AG09309 (cell line): ENCODE measurements around the gene AK4.

Experiments
- DNase-seq: peaks from one replicate; pipeline ENCODE4 v3.0.0-alpha.2; 2010; ENCODE audit warnings: low read depth
- H3K4me3 ChIP-seq: 2 replicates; pipeline ENCODE4 v1.5.1; 2011; ENCODE audit warnings: mild to moderate bottlenecking, low read depth, low read length, moderate library complexity; ENCODE audit not compliant: control insufficient read depth
- CTCF ChIP-seq: IDR thresholded peaks from 2 replicates; pipeline ENCODE4 v1.5.1; 2011; ENCODE audit warnings: mild to moderate bottlenecking, low read depth, low read length, inconsistent platforms; ENCODE audit not compliant: insufficient read depth, control insufficient read depth; ENCODE audit errors: missing control alignments

The AK4 gene

GRCh38 chr1:65265296-65265650 lies 117.3 kb downstream of the AK4 start:
- TF ChIP-seq CTCF, result no peak
- DNase-seq, result no peak
- H3K4me3 ChIP-seq, result peak overlapping the region; percentile 62

GRCh38 chr1:65265651-65266351 lies 117.8 kb downstream of the AK4 start:
- TF ChIP-seq CTCF, result peak; percentile 38
- H3K4me3 ChIP-seq, result peak overlapping the region; percentile 62
- no peak for DNase-seq

- H3K4me3 ChIP-seq, result no peak overlapping the region
- DNase-seq, result no peak
- TF ChIP-seq CTCF, result no peak
These were observed 118.5 kb downstream of the AK4 start for GRCh38 chr1:65266476-65266875.

GRCh38 chr1:65267271-65267670 lies 119.3 kb downstream of the AK4 start:
- TF ChIP-seq CTCF, result no peak
- no peak for DNase-seq
- no peak overlapping the region for H3K4me3 ChIP-seq

- no peak for DNase-seq
- no peak for TF ChIP-seq CTCF
These were observed 119.7 kb downstream of the AK4 start for GRCh38 chr1:65267683-65268082.

GRCh38 chr1:65269612-65270011 lies 121.6 kb downstream of the AK4 start:
- DNase-seq, result no peak
- no peak overlapping the region for H3K4me3 ChIP-seq
- no peak for TF ChIP-seq CTCF

More at GRCh38 chr1:65267683-65268082, 119.7 kb downstream of the AK4 start:
- H3K4me3 ChIP-seq, result no peak overlapping the region

- no peak for TF ChIP-seq CTCF
- DNase-seq, result no peak
- H3K4me3 ChIP-seq, result no peak overlapping the region
These were observed 128.4 kb downstream of the AK4 start for GRCh38 chr1:65276197-65276939.
